HL-60 (cell line): Measurements from ENCODE around the gene EBPL.

Source experiments
- DNase-seq, 2 experiments: peaks; one replicate each; pipeline ENCODE4 v3.0.0-alpha.2; 2010 to 2020; ENCODE audit warnings: low read depth in 1 of 2, low spot score in 1 of 2
- H3K27ac ChIP-seq: fragments of 250-450 bp; sonication (Bioruptor Pico); replicated peaks from 2 replicates; pipeline ENCODE4 v1.5.1; 2020; ENCODE audit warnings: mild to moderate bottlenecking, moderate library complexity
- H3K27me3 ChIP-seq: fragments of 250-450 bp; sonication (Bioruptor Pico); 2 replicates; pipeline ENCODE4 v1.5.1; 2021; ENCODE audit warnings: mild to moderate bottlenecking, moderate library complexity; ENCODE audit not compliant: insufficient read depth, poor library complexity, severe bottlenecking
- H3K4me3 ChIP-seq: replicated peaks from 2 replicates; pipeline ENCODE4 v1.5.1; 2011; ENCODE audit warnings: mild to moderate bottlenecking, control low read depth, low read length; ENCODE audit not compliant: insufficient read depth
- CTCF ChIP-seq: IDR thresholded peaks from one replicate; pipeline ENCODE4 v1.5.1; 2011; ENCODE audit warnings: low read length, control low read depth, inconsistent platforms; ENCODE audit not compliant: insufficient read depth
- GABPA ChIP-seq: IDR thresholded peaks from 2 replicates; pipeline ENCODE4 v1.6.1; 2012; ENCODE audit warnings: low read depth
- POLR2AphosphoS5 ChIP-seq: IDR thresholded peaks from 2 replicates; pipeline ENCODE4 v1.6.1; 2012; ENCODE audit warnings: low read depth
- REST ChIP-seq: IDR thresholded peaks from 2 replicates; pipeline ENCODE4 v1.6.1; 2012; ENCODE audit warnings: low read depth; ENCODE audit not compliant: insufficient replicate concordance
- SPI1 ChIP-seq: IDR thresholded peaks from 2 replicates; pipeline ENCODE4 v1.6.1; 2012; ENCODE audit warnings: low read depth, mild to moderate bottlenecking, borderline replicate concordance

The EBPL gene

GRCh38 chr13:49636705-49637104 is 54.6 kb downstream of the EBPL start:
- Histone ChIP-seq H3K27ac (no peak overlapping the region), H3K4me3 (no peak overlapping the region), H3K27me3 (no peaks in the 10 kb centered on the region)
- TF ChIP-seq POLR2AphosphoS5 (no peak), REST (no peak), CTCF (no peak), GABPA (no peak), SPI1 (no peak)
- DNase-seq: no peak

GRCh38 chr13:49635599-49636433 is 55.5 kb downstream of the EBPL start:
- TF ChIP-seq REST (no peak), SPI1 (no peak), GABPA (no peak), POLR2AphosphoS5 (no peak), CTCF (no peak)
- DNase-seq: no peak
- no peaks in the 10 kb centered on the region for H3K27me3 ChIP-seq
- no peak overlapping the region for H3K4me3 ChIP-seq
- no peak overlapping the region for H3K27ac ChIP-seq

- TF ChIP-seq REST (no peak), CTCF (no peak), SPI1 (no peak)
- no peak for DNase-seq
- no peak overlapping the region for H3K4me3 ChIP-seq
- no peak overlapping the region for H3K27ac ChIP-seq
- H3K27me3 ChIP-seq: no peaks in the 10 kb centered on the region
These were observed 57.6 kb downstream of the EBPL start for GRCh38 chr13:49633710-49634109.
